ENCODE measurements around the gene RABL2B.
"Not testable (repeated sequence)": the region's sequence is repeated elsewhere in the genome, so short reads cannot be mapped to it uniquely, and the experiment has no call there.

Gene RABL2B

DNA sequence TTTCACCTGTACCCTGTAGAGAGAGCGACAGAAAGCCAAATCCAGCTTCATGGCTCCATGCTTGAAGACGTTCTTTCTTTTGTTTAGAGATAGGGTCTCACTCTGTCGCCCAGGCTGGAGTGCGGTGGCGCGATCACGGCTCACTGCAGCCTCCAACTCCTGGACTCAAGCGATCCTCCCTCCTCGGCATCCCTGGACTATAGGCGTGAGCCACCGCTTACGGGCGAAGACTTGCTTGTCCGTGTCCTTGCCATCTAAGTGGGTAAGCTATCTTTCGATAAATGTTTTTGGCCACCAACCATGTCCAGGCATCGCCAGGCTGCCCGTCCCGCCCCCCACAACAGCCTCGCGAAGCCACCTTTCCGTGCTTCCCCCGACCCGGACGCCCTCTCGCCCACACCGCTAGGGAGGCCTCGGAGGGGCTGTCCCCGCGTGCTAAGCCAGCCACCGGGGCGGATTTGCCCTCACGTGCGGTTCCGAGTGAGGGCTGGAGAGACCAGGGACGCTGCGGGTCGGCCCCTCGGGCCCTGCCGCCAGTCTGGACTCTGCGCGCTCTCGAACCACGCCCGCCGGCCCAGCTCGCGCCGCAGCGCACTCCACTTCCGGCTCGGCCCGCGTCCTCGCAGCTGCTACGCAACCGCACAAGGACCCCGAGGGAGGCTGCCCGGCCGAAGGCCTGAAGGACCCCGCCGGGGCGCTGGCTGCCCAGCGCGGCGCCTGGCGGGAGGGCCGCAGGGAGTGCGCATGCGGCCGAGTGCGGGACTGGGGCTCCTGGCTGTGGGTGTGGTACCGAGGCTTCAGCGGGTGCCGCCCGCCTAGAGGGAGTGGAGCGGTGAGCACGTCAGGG, at the start of gene RABL2B:
Gene RABL2B (minus strand): TSS at position 604 of the 847 bp plus-strand sequence. CDS start 1,342 bp downstream, outside the sequence.
- FAIRE-seq: not testable (repeated sequence)

DNA sequence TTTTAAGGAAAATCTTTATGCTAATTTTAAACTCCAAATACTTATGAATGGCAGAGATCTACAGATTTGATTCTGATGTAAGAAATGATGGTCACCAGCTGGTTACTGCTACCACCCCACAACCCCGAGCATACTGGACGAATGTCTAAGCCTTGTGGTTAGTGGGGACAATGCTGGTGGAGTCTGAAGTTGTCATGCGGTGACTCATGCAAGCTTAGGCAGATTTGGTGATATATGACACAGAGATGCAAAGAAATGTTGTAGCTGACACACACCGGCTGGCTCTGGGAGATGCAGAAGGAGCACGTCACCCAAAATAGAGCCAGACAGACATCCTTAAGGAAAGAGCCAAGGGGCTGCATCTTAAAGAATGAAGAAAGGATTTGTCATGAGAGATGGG, 3.5 kb upstream of the RABL2B start:
- not testable (repeated sequence) for FAIRE-seq

DNA sequence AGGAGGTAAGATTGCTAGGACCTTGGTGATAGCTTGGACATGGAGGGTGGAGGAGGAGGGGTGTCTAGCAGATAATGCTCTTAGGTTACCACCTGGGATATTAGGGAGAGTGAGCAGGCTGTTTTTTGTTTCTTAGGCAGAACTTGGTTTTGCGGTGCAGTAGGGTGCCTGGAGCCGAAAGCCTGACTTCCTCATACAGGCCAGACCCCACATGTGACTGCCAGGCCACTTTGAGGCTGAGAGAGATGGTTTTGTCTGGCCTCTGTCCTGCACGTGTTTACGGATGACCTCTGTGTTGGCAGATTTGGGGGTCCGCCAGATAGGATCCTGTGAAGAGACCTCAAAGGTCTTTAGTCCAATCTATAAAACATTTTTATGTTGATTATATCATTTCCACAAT, 1.9 kb upstream of the RABL2B start:
- not testable (repeated sequence) for FAIRE-seq

DNA sequence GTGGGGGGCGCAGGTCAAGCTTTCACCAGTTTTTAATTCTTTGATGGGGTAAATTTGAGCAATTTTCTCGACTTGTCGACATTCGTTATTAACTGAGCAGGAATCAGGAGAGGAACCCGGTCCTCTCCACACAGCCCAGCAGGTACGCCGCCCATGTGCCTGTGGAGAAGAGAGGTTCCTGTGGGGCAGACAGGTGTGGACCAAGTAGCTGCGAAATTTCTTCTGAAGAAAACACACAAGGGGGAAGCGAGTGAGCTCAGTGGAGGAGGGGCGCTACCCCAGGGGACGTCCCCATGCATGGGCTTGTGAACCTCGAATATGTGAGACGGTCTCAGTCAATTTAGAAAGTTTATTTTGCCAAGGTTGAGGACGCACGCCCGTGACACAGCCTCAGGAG, 442 bp upstream of the RABL2B start:
- FAIRE-seq: not testable (repeated sequence)

DNA sequence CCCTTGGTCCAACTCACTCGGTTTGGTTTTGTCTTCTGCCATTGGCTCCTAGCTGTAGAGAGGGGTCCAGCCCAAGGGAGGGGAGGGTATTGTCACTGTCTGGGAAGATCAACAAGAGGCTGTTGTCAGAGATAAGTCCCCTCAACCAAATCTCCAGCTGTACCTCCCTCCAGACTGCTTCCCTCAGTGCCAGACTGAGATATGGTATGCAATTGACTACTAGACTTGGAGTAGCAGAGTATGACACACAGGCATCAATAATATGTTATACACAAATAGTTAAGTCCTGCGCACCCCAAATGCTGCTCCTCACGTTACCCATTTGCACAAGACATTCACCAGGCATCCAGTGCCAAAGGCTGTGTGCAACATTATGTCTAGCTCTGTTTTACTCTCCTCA, 1.2 kb downstream of the RABL2B start:
- FAIRE-seq: not testable (repeated sequence)

DNA sequence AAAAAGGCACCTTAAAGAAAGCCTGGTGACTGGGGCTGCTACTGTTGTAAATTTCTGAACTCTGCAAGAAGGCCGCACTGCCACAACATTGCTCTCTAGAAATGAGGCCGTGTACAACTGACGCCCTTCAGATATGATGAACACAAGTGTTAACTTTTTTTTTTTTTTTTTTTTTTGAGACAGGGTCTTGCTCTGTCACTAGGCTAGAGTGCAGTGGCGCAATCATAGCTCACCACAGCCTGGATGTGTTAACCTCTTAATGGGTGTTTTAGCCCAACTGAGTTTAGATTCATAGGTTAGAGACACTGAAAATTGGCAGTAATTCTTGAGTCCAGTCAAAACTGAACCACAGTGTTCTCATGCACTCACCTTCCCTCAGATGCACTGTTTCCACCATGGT, 3.2 kb downstream of the RABL2B start:
- FAIRE-seq: not testable (repeated sequence)

DNA sequence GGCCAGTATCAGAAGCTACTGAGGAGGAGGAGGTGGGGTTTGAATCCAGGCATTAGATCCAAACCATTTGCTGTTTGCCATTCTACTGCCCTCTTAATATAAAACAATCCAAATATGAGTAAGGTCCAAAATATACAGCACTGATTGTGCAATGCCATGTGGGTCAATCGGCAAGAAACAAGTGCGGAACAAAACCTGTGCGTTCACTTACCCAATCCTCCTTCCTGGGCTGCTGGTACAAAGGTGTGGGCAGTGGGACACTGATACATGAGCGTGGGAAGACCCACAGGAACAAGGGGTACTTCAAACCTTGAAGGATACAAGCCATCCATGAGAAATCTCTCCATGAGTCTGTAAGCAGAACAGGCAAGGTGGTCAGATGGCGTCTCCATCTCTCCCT, 5.8 kb downstream of the RABL2B start:
- not testable (repeated sequence) for FAIRE-seq

DNA sequence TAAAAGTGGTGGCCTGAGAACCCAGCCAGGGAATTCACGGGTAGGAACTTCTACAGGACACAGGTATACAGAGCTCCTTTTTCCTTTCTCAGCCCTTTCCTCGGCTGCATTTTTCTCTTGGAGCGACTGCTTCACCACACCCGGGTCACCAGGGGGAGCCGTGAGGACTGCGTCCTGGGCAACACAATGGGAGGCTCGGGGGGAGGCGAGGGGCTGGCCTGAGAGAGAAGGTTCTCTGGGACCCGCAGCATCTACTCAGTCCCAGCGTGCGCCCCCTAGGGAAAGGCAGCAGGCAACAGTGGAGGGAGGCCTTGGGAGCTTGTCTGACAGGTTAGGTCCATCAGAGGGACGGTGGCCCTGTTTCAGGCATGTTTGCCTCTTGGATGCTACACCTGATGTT, 8.3 kb downstream of the RABL2B start:
- peak; percentile 11 for FAIRE-seq

DNA sequence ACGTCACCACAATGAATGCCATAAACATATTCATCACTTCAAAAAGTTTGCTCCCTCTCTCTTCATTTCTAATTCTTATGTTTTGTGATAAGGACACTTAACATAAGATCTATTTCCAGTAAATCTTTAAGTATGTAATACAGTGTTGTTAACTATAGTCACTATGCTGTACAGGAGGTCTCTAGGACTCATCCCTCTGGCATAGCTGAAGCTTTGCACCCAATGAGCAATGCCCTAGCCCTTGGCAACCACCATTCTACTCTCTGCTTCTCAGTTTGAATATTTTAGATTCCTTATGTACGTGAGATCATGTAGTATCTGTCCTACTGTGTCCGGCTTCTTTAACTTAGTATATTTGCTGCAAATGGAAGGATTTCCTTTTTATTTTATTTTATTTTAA, 19.1 kb downstream of the RABL2B start:
- not testable (repeated sequence) for FAIRE-seq

DNA sequence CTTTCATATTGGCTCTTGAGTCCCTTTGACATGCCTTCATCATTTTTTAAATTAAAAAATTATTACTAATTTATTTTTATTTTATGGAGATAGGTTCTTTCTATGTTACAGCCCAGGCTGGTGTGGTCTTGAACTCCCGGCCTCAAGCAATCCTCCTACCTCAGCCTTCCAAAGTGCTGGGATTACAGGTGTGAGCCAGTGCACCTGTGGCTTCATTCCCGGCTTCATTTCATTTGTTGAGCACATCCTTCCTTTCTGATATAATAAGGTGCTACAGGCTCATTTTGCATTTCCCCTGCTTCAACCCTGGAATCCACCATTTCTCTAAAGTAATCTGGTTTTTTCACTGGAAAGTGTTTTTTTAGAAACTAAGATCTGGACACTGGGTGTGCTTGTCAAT, 21.6 kb downstream of the RABL2B start:
- not testable (repeated sequence) for FAIRE-seq

DNA sequence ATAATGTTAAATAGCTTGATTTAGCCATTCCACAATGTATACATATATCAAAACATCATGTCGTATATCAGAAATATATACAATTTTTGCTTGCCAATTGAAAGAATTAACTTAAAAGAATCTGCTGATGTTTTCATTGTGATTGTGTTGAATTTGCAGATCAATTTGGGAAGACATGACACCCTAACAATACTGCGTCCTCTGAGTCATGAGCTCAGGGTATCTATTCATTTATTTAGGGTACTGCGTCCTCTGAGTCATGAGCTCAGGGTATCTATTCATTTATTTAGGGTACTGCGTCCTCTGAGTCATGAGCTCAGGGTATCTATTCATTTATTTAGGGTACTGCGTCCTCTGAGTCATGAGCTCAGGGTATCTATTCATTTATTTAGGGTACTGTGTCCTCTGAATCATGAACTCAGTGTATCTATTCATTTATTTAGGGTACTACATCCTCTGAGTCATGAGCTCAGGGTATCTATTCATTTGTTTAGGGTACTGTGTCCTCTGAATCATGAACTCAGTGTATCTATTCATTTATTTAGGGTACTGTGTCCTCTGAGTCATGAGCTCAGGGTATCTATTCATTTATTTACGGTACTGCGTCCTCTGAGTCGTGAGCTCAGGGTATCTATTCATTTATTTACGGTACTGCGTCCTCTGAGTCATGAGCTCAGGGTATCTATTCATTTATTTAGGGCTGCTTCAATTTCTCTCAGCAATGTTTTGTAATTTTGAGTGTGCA, 23.7 kb downstream of the RABL2B start:
- FAIRE-seq: peak; percentile 56

DNA sequence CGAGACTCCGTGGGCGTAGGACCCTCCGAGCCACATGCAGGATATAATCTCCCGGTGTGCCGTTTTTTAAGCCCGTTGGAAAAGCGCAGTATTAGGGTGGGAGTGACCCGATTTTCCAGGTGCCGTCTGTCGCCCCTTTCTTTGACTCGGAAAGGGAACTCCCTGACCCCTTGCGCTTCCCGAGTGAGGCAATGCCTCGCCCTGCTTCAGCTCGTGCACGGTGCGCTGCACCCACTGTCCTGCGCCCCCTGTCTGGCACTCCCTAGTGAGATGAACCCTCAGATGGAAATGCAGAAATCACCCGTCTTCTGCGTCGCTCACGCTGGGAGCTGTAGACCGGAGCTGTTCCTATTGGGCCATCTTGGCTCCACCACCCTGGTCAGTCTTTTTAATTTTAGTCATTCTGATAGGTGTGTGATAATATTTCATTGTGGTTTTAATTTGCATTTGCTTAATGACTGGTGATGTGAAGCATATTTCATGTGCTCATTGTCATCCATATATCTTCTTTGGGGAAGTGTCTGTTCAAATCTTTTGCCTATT, 26.4 kb downstream of the RABL2B start:
- FAIRE-seq: not testable (repeated sequence)

DNA sequence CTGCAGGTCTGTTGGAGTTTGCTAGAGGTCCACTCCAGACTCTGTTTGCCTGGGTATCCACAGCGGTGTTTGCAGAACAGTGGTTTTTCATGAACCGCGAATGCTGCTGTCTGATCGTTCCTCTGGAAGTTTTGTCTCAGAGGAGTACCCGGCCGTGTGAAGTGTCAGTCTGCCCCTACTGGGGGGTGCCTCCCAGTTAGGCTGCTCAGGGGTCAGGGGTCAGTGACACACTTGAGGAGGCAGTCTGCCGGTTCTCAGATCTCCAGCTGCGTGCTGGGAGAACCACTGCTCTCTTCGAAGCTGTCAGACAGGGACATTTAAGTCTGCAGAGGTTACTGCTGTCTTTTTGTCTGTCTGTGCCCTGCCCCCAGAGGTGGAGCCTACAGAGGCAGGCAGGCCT, 27.0 kb downstream of the RABL2B start:
- not testable (repeated sequence) for FAIRE-seq

DNA sequence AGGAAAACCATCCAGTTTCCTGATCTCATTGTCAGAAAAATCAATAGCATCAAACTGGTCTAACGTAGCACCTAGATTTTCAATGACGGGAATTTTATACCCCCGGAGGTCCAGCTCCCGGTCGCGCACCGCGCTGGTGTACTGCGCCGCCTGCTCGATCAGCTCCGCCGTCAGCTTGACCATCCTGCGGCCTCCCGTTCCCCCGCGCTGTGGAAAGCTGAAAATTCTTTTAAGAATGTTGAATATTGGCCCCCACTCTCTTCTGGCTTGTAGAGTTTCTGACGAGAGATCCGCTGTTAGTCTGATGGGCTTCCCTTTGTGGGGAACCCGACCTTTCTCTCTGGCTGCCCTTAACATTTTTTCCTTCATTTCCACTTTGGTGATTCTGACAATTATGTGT, 28.2 kb downstream of the RABL2B start:
- FAIRE-seq: not testable (repeated sequence)

DNA sequence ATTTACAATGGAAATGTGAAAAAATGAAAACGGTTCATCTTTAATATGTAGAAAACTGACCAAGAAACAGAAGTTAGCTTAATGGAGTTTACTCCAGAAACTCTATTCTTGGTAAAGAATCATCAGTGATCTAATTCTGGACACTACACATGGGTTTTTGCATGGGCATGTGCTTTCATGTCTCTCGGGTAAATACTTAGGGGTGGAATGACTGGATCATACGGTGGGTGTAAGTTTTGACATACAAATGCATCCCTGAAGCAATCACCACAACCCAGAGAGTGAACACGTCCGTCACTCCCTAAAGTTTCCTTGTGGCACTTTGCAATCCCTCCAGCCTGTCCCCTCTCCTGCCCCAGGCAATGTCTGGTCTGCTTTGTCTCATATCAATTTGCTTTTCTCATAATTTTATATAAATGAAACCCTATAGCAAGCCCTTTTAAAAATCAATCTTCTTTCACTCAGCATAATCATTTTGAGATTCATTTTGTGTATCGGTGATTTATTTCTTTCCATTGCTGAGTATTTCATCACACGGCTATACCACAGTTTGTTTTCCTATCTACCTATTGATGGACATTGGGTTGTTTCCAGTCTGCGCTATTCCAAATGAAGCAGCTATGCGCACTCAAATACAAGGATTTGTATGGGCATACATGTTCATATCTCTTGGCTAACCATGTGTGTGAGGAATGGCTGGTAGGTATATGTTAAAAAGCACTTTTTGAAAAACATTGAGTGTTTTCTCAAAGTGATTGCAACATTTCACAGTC, 33.9 kb downstream of the RABL2B start:
- FAIRE-seq: not testable (repeated sequence)

DNA sequence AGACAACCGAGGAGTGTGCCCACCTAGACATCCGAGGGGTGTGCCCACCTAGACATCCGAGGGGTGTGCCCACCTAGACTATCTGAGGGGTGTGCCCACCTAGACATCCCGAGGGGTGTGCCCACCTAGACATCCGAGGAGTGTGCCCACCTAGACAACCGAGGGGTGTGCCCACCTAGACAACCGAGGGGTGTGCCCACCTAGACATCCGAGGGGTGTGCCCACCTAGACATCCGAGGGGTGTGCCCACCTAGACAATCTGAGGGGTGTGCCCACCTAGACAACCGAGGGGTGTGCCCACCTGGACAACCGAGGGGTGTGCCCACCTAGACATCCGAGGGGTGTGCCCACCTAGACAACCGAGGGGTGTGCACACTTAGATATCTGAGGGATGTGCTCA, 34.8 kb downstream of the RABL2B start:
- FAIRE-seq: not testable (repeated sequence)

DNA sequence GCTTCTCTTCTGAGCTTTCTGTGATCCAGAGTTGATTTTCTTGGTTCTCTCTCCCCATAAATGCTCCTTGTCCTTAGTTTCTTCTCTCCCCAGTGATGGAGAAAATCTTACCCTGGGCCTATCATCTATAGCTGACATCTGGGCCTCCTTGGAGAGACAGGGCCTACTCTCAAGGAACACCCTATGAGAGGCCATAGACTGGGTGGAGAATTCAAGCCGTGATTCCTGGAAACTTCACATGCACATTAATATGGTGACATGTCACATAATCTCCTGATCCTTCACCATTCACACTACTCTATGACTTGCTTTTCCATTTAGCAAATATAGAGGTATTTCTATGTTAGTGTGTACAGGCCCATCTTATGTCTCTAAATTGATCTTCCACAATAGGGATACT, 35.9 kb downstream of the RABL2B start:
- not testable (repeated sequence) for FAIRE-seq

DNA sequence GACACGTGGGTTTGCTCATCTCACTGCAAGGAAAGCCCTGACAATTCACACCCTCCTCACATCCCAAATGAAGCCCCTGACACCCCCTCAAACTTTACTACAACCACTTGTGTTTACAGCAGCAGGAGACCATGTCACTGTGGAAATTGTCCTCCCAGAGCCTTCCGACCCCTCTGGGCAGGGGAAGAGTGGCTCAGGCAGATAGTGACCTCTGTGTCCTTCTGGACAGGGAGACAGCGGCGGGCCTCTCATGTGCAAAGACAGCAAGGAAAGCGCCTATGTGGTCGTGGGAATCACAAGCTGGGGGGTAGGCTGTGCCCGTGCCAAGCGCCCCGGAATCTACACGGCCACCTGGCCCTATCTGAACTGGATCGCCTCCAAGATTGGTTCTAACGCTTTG, 39.0 kb downstream of the RABL2B start:
- not testable (repeated sequence) for FAIRE-seq

DNA sequence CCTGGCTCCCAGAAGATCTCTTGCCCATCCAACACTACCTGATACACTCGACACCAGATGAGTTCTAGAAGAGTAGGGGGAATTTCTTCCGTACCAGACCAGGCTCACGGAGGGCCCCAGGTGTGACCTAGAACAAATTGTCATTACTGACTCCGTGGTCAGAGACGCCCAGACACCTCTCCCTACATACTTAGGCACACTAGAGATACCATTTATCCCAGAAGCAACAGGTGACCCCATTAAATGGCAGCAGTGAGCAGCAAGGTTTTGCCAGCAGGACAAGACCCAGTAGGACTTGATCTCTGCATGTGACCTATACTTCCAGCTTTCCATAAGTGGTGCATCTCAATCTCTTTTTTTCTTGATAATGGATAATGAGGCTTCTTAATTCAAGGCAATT, 42.7 kb downstream of the RABL2B start:
- not testable (repeated sequence) for FAIRE-seq

DNA sequence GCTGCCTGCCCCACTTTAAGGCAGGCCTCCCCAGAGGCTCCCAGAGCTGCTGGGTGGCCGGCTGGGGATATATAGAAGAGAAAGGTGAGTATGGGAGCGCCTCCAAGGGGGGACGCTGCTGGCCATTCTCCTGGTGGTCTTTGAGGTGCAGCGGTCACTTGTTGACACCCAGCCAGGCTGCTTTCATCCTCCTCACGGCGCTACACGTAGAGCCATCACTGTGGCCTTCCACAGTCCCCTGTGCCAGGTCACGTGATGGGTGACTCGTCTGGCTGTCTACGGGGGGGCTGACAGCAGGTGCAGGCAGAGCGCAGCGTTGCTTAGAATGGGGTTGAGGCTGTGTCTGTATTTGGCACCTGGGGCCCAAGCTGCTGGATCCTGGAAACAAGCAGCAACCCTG, 43.5 kb downstream of the RABL2B start:
- no peak for FAIRE-seq

DNA sequence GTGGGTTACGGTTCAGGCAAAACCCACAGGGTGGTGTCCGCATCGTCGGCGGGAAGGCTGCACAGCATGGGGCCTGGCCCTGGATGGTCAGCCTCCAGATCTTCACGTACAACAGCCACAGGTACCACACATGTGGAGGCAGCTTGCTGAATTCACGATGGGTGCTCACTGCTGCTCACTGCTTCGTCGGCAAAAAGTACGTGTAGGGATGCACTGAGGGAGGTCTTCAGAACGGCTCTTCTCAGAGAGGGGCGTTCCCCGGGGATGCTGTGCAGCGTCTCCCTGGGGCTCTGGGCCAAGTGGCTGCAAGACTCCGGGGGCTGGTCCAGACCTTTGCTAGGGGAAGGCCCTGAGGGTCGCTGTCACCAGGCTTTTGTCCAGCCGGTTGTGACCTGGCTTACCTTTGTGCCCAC, 44.2 kb downstream of the RABL2B start:
- FAIRE-seq: no peak

DNA sequence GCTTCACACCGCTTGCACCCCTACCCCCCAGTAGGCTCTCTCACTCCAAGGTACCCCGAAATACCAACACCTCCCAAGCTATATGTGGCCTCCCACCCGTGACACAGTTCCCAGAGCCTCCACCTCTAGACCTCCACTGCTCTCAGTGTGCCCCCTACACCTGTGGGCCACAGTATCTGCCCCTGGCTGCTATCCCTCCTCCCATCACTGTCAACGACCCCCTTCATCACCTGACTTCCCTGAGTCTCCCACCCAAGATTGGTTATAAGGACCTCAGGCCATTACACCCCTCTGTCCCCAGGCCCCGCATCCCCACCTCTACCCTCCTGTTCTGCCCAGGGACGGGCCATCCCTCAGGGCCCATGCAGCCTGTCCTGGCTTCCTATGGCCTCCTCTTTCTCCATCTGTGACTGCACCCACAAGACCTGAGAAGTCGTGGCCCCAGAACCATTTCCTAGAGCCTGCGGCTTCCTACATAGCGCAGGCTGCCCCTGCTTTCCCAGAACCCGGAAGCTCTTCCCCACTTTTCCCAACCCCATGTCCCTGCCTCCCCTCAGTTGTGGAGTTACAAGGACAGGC, 44.7 kb downstream of the RABL2B start:
- FAIRE-seq: no peak
